H9 (cell line): Measurements from ENCODE around the gene ICOSLG. TPM values are rescaled to one million over a fixed set of nuclear protein-coding genes. Genes with fewer than 3 reads are reported as not detected.
"Not testable (repeated sequence)": the region's sequence is repeated elsewhere in the genome, so short reads cannot be mapped to it uniquely, and the experiment has no call there.

Source experiments
- DNase-seq: peaks from one replicate; pipeline ENCODE4 v3.0.0-alpha.2; 2017
- H2AFZ ChIP-seq: one replicate; pipeline ENCODE4 v1.6.1; 2013; ENCODE audit warnings: mild to moderate bottlenecking, low read length, control low read depth, moderate library complexity
- H2AK5ac ChIP-seq: 2 replicates; pipeline ENCODE4 v1.6.1; 2013; ENCODE audit warnings: low read length, control low read depth, mixed read lengths; ENCODE audit not compliant: insufficient read length
- H2BK120ac ChIP-seq: one replicate; pipeline ENCODE4 v1.6.1; 2013; ENCODE audit warnings: low read depth, mild to moderate bottlenecking, low read length, control low read depth, inconsistent platforms; ENCODE audit not compliant: poor library complexity, severe bottlenecking
- H2BK12ac ChIP-seq: 2 replicates; pipeline ENCODE4 v1.6.1; 2013; ENCODE audit warnings: low read length, control low read depth, mixed read lengths, low read depth; ENCODE audit not compliant: insufficient read length
- H2BK15ac ChIP-seq: 2 replicates; pipeline ENCODE4 v1.6.1; 2013; ENCODE audit warnings: low read depth, low read length, control low read depth
- H2BK20ac ChIP-seq: one replicate; pipeline ENCODE4 v1.6.1; 2013; ENCODE audit warnings: low read depth, mild to moderate bottlenecking, low read length, control low read depth, inconsistent platforms; ENCODE audit not compliant: poor library complexity, severe bottlenecking
- H2BK5ac ChIP-seq: 2 replicates; pipeline ENCODE4 v1.6.1; 2013; ENCODE audit warnings: low read length, control low read depth, mixed read lengths; ENCODE audit not compliant: insufficient read length
- H3K14ac ChIP-seq: 2 replicates; pipeline ENCODE4 v1.6.1; 2013; ENCODE audit warnings: low read length, control low read depth; ENCODE audit not compliant: insufficient read depth
- H3K18ac ChIP-seq: 2 replicates; pipeline ENCODE4 v1.6.1; 2013; ENCODE audit warnings: low read depth, mild to moderate bottlenecking, mixed read lengths, low read length, control low read depth; ENCODE audit not compliant: insufficient read length
- H3K23ac ChIP-seq: 2 replicates; pipeline ENCODE4 v1.6.1; 2013; ENCODE audit warnings: low read length, control low read depth, mixed read lengths, low read depth; ENCODE audit not compliant: insufficient read length
- H3K23me2 ChIP-seq: 2 replicates; pipeline ENCODE4 v1.6.1; 2013; ENCODE audit warnings: low read depth, mild to moderate bottlenecking, mixed read lengths, low read length, control low read depth; ENCODE audit not compliant: insufficient read length, poor library complexity, severe bottlenecking
- H3K27ac ChIP-seq: 2 replicates; pipeline ENCODE4 v1.5.1; 2013; ENCODE audit warnings: low read length, control low read depth, mixed read lengths, low read depth; ENCODE audit not compliant: insufficient read length
- H3K27me3 ChIP-seq: 2 replicates; pipeline ENCODE4 v1.6.1; 2013; ENCODE audit warnings: low read length, control low read depth, inconsistent platforms; ENCODE audit not compliant: insufficient read depth
- H3K4ac ChIP-seq: 2 replicates; pipeline ENCODE4 v1.6.1; 2013; ENCODE audit warnings: low read depth, mild to moderate bottlenecking, control low read depth, inconsistent platforms, low read length, moderate library complexity
- H3K4me1 ChIP-seq: 2 replicates; pipeline ENCODE4 v1.6.1; 2013; ENCODE audit warnings: low read length, control low read depth, inconsistent platforms; ENCODE audit not compliant: insufficient read depth
- H3K4me2 ChIP-seq: 2 replicates; pipeline ENCODE4 v1.6.1; 2013; ENCODE audit warnings: low read length, control low read depth, mixed read lengths; ENCODE audit not compliant: insufficient read length, insufficient read depth
- H3K56ac ChIP-seq: 2 replicates; pipeline ENCODE4 v1.6.1; 2013; ENCODE audit warnings: low read depth, mild to moderate bottlenecking, mixed read lengths, low read length, control low read depth; ENCODE audit not compliant: insufficient read length
- H3K79me1 ChIP-seq: 2 replicates; pipeline ENCODE4 v1.6.1; 2013; ENCODE audit warnings: low read depth, mild to moderate bottlenecking, moderate library complexity, low read length, control low read depth, inconsistent platforms; ENCODE audit not compliant: insufficient read depth, poor library complexity, severe bottlenecking
- H3K79me2 ChIP-seq: 2 replicates; pipeline ENCODE4 v1.6.1; 2013; ENCODE audit warnings: low read length, control low read depth, inconsistent platforms; ENCODE audit not compliant: insufficient read depth
- H3K9ac ChIP-seq: 2 replicates; pipeline ENCODE4 v1.6.1; 2013; ENCODE audit warnings: low read length, control low read depth, mixed read lengths; ENCODE audit not compliant: insufficient read length; ENCODE audit errors: extremely low read depth
- H3K9me3 ChIP-seq: one replicate; pipeline ENCODE4 v1.6.1; 2013; ENCODE audit warnings: low read depth, low read length, inconsistent platforms; ENCODE audit not compliant: control insufficient read depth
- H3T11ph ChIP-seq: one replicate; pipeline ENCODE4 v1.6.1; 2013; ENCODE audit warnings: mild to moderate bottlenecking, low read length, control low read depth, inconsistent platforms
- H4K20me1 ChIP-seq: one replicate; pipeline ENCODE4 v1.6.1; 2013; ENCODE audit not compliant: control insufficient read depth, insufficient read length, insufficient read depth
- H4K5ac ChIP-seq: 2 replicates; pipeline ENCODE4 v1.6.1; 2013; ENCODE audit warnings: low read depth, mild to moderate bottlenecking, mixed read lengths, low read length, control low read depth; ENCODE audit not compliant: insufficient read length
- H4K8ac ChIP-seq: replicated peaks from 2 replicates; pipeline ENCODE4 v1.6.1; 2013; ENCODE audit warnings: low read length, control low read depth, mixed read lengths, low read depth; ENCODE audit not compliant: insufficient read length
- H4K91ac ChIP-seq: 2 replicates; pipeline ENCODE4 v1.6.1; 2013; ENCODE audit warnings: low read depth, mild to moderate bottlenecking, moderate library complexity, mixed read lengths, low read length, control low read depth; ENCODE audit not compliant: insufficient read length
- H3K27ac Mint-ChIP-seq, 3 experiments: 2 replicates in 2 of 3; 3 replicates in 1 of 3; pipeline ENCODE4 v1.8.0; 2020 to 2021; ENCODE audit warnings: mixed read lengths in 3 of 3, mild to moderate bottlenecking in 1 of 3, moderate library complexity in 1 of 3
- H3K27me3 Mint-ChIP-seq: 2 replicates; pipeline ENCODE4 v1.8.0; 2021; ENCODE audit warnings: low read depth, mild to moderate bottlenecking, moderate library complexity, mixed read lengths
- H3K36me3 Mint-ChIP-seq, 3 experiments: 2 replicates in 2 of 3; 3 replicates in 1 of 3; pipeline ENCODE4 v1.8.0; 2020 to 2021; ENCODE audit warnings: low read depth in 3 of 3, mixed read lengths in 3 of 3; ENCODE audit not compliant: insufficient read depth in 1 of 3
- H3K4me1 Mint-ChIP-seq, 2 experiments: 2 replicates each; pipeline ENCODE4 v1.8.0; 2020; ENCODE audit warnings: mixed read lengths in 2 of 2
- H3K4me3 Mint-ChIP-seq, 2 experiments: 2 replicates in 1 of 2; 3 replicates in 1 of 2; pipeline ENCODE4 v1.8.0; 2020 to 2021; ENCODE audit warnings: mild to moderate bottlenecking in 2 of 2, mixed read lengths in 2 of 2, moderate library complexity in 1 of 2
- H3K9me3 Mint-ChIP-seq, 2 experiments: 2 replicates in 1 of 2; 3 replicates in 1 of 2; pipeline ENCODE4 v1.8.0; 2020; ENCODE audit warnings: mild to moderate bottlenecking in 2 of 2, mixed read lengths in 2 of 2, moderate library complexity in 1 of 2
- WGBS: extraction: QIAGEN DNeasy Blood & Tissue Kit; methylation state at CpG from one replicate; pipeline ENCODE4 v1.1.7; 2013; ENCODE audit warnings: missing lambda C conversion rate, low lambda C conversion rate, mixed read lengths; ENCODE audit not compliant: insufficient read length; ENCODE audit errors: extremely low coverage; 5-methylcytosine and 5-hydroxymethylcytosine counted together
- total RNA-seq: library from RNA; stranded (reverse); gene quantifications from 2 replicates; pipeline ENCODE4 v1.2.1, GENCODE V29; 2021

ICOSLG gene
- total RNA-seq, 1 experiment from 2014 or later, result 6.8 TPM

DNA sequence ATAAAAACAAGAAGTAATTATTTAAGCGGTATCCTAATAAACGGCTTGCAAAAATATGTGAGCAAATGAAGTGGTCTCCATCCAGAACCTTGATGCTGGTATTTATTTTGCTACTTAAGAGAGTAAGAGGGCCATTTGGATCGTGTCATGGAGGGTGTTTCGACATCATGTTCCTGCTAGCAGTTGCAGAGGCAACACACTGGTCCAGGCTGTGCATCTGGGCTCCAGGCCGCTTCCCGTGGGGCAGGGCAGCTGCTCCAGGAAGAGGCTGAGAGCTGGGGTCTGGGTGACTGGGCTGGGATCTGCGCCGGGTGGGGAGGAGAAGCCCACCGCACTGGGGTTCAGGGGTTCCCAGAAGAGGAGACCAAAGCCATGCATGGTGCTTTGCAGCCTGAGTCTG is 46.3 kb downstream of the ICOSLG start:
- not testable (repeated sequence) for H3K4ac ChIP-seq, H3K23ac ChIP-seq, H3K23me2 ChIP-seq, H3K27me3 Mint-ChIP-seq, H3K4me3 Mint-ChIP-seq, H3K9me3 ChIP-seq, H4K20me1 ChIP-seq, H3K27ac ChIP-seq, H3K18ac ChIP-seq, H3K9me3 Mint-ChIP-seq, H2BK15ac ChIP-seq, H4K91ac ChIP-seq, H3K4me1 Mint-ChIP-seq, H4K8ac ChIP-seq, H2BK20ac ChIP-seq, H3K79me1 ChIP-seq, H3K4me1 ChIP-seq, H3K14ac ChIP-seq, DNase-seq, H3K27ac Mint-ChIP-seq, H2BK12ac ChIP-seq, H3K9ac ChIP-seq, H4K5ac ChIP-seq, H2AK5ac ChIP-seq, H2BK120ac ChIP-seq, H3K27me3 ChIP-seq, H3K56ac ChIP-seq, H3K79me2 ChIP-seq, H3T11ph ChIP-seq, H2BK5ac ChIP-seq, H2AFZ ChIP-seq, H3K4me2 ChIP-seq, H3K36me3 Mint-ChIP-seq
- WGBS, result no CpG with 5 or more reads among the region's 9 CpGs

DNA sequence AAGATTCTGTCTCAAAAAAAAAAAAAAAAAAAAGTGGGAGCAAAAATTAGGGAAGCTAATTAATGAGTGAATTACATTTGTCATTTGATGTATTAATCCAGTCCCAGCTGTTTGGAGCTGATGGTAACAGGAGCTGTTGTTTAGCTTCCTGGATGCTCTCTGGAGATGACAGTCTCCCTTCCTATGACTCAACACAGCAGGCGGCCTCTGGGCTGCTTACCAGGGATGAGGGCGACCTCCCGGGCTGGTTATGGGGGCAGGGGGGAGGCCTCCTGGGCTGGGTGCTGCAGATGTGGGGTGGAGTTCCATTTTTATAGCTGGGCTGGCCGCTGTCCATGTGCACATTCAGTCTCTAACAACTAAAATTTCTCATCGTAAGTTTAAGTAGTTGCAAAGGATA is 47.6 kb downstream of the ICOSLG start:
- not testable (repeated sequence) for H3K23me2 ChIP-seq, H2BK12ac ChIP-seq, H3K4me2 ChIP-seq, H4K5ac ChIP-seq, H3T11ph ChIP-seq, H2AK5ac ChIP-seq, H3K4ac ChIP-seq, H3K4me1 ChIP-seq, H3K18ac ChIP-seq, H3K36me3 Mint-ChIP-seq, DNase-seq, H3K79me2 ChIP-seq, H2BK20ac ChIP-seq, H2BK15ac ChIP-seq, H3K23ac ChIP-seq, H3K27me3 Mint-ChIP-seq, H3K9me3 Mint-ChIP-seq, H4K8ac ChIP-seq, H3K4me1 Mint-ChIP-seq, H3K79me1 ChIP-seq, H3K27me3 ChIP-seq, H3K27ac Mint-ChIP-seq, H4K91ac ChIP-seq, H2BK5ac ChIP-seq, H2AFZ ChIP-seq, H3K14ac ChIP-seq, H3K9ac ChIP-seq, H2BK120ac ChIP-seq, H3K9me3 ChIP-seq, H4K20me1 ChIP-seq, H3K56ac ChIP-seq, H3K4me3 Mint-ChIP-seq, H3K27ac ChIP-seq
- no CpG with 5 or more reads among the region's 5 CpGs for WGBS
